ENCODE data around the gene IRF2. TPM values are rescaled to one million over a fixed set of nuclear protein-coding genes. Genes with fewer than 3 reads are reported as not detected.

Gene IRF2
- total RNA-seq, 4 donors from 2014 or later, result 23.7 to 36.8 (median 30.4) TPM

DNA sequence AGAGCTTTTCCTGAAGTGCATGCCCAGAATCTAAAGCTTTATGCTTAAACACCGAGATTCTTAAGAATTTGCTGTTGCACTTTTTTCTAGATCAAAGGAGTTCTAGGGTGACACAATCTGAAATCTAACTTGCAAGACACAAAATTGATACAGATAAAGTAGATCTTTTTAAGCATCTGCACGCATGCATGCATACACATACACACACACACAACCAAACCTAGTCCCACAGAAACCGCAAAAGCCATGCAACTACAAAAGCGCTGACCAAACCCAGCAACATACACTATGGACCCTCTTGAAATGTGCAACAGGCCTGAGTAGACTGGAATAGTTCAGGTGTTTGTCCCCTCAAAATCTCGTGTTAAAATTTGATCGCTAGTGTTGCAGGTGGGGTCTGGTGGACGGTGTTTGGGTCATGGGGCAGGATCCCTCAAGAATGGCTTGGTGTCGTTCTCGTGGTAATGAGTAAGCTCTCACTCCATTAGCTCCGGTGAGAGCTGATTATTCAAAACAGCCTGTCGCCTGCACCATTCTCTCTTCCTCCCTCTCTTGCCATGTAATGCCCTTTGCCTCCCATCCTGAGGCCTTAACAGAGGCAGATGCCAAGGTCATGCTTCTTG, 52.7 kb downstream of the IRF2 start:
- H3K36me3 ChIP-seq, result peaks cover 5 to 76% (median 5%) of the 10 kb centered on the region in 3 donors
- TF ChIP-seq EP300 (IDR thresholded peaks at IDR 0.05) (no peak), POLR2A (IDR thresholded peaks at IDR 0.05) (no peak)
- TF ChIP-seq, protein P1, sequence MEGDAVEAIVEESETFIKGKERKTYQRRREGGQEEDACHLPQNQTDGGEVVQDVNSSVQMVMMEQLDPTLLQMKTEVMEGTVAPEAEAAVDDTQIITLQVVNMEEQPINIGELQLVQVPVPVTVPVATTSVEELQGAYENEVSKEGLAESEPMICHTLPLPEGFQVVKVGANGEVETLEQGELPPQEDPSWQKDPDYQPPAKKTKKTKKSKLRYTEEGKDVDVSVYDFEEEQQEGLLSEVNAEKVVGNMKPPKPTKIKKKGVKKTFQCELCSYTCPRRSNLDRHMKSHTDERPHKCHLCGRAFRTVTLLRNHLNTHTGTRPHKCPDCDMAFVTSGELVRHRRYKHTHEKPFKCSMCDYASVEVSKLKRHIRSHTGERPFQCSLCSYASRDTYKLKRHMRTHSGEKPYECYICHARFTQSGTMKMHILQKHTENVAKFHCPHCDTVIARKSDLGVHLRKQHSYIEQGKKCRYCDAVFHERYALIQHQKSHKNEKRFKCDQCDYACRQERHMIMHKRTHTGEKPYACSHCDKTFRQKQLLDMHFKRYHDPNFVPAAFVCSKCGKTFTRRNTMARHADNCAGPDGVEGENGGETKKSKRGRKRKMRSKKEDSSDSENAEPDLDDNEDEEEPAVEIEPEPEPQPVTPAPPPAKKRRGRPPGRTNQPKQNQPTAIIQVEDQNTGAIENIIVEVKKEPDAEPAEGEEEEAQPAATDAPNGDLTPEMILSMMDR (IDR thresholded peaks at IDR 0.05), result no peak

DNA sequence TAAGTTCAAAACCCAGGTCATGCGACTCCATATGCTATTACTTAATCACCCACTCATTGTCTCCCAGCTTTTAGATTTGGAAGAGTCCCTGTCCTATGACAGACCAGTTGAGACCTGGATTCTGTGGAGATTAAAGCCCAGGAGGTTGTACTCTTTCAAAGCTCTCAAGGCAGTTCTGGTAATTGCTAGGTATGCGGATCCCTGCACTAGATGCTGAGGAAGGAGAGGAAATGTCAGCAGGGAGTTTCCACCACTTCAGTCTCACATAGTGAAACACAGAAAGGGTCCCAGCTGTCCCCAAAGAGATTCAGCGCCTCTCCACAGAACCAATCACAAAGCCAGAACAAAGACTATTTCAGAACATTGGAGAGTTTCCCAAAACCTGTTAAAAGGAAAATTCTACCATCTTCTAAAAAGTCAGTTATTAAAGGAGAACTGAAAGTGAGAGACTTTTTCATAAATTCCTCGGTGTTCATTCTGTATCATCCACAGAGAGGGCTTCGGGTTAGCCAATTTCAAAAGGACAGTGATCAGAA, 53.4 kb downstream of the IRF2 start:
- TF ChIP-seq EP300 (IDR thresholded peaks at IDR 0.05) (no peak), POLR2A (IDR thresholded peaks at IDR 0.05) (no peak)
- TF ChIP-seq, protein P1 (IDR thresholded peaks at IDR 0.05), result no peak
- Histone ChIP-seq H3K27me3 (no peaks in the 10 kb centered on the region), H3K4me3 (no peak overlapping the region), H3K9me3 (peaks cover 0 to 4% (median 0%) of the 10 kb centered on the region in 4 donors), H3K27ac (peak overlapping the region in 1 of 4 donors; percentile 2), H3K4me1 (peaks cover 0 to 60% (median 25%) of the 10 kb centered on the region in 4 donors), H3K36me3 (peaks cover 5 to 69% (median 5%) of the 10 kb centered on the region in 3 donors)
- DNase-seq (ENCODE audit: low spot score in 2 of 2), result no peak
- WGBS, 2 donors, result 75 to 77% methylated on average over 5 of the region's 5 CpGs

More for the DNA sequence above, 52.7 kb downstream of the IRF2 start:
- Histone ChIP-seq H3K4me3 (no peak overlapping the region), H3K27ac (peak overlapping the region in 1 of 4 donors; percentile 2), H3K9me3 (peaks cover 0 to 4% (median 0%) of the 10 kb centered on the region in 4 donors), H3K4me1 (peaks cover 0 to 60% (median 24%) of the 10 kb centered on the region in 4 donors), H3K27me3 (no peaks in the 10 kb centered on the region)
- WGBS, 2 donors, result 94 to 97% methylated on average over 11 of the region's 11 CpGs
- DNase-seq (ENCODE audit: low spot score in 2 of 2), result no peak

DNA sequence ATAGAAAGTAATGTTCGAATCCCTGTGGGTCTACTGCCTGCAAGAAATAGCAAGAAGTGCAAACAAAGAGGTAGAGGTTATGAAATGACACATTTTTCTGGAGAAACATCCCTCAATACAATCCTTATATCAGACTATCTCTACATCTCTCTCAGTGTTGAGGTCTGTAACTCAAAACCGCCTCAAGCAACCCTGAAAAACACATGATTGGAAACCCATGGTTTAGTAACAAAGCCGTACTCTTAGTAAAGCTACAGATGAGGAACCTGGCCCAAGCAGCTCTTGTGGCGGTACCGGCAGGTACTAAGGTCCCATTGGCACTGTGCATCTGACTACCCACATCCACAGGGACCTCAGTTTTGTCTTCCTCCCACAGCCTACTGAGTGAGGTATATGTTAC, 53.9 kb downstream of the IRF2 start:
- TF ChIP-seq, protein P1 (IDR thresholded peaks at IDR 0.05), result no peak
- TF ChIP-seq EP300 (IDR thresholded peaks at IDR 0.05) (no peak), POLR2A (IDR thresholded peaks at IDR 0.05) (no peak)
- H3K36me3 ChIP-seq, result peaks cover 5 to 68% (median 5%) of the 10 kb centered on the region in 3 donors
- H3K4me1 ChIP-seq, result peaks cover 0 to 58% (median 25%) of the 10 kb centered on the region in 4 donors
- H3K9me3 ChIP-seq, result peaks cover 0 to 4% (median 0%) of the 10 kb centered on the region in 4 donors
- H3K27me3 ChIP-seq, result no peaks in the 10 kb centered on the region
- DNase-seq (ENCODE audit: low spot score in 2 of 2), result no peak
- no peak overlapping the region for H3K4me3 ChIP-seq
- WGBS, 2 donors, result 86 to 92% methylated on average over 5 of the region's 5 CpGs
- peak overlapping the region in 1 of 4 donors; percentile 2 for H3K27ac ChIP-seq

DNA sequence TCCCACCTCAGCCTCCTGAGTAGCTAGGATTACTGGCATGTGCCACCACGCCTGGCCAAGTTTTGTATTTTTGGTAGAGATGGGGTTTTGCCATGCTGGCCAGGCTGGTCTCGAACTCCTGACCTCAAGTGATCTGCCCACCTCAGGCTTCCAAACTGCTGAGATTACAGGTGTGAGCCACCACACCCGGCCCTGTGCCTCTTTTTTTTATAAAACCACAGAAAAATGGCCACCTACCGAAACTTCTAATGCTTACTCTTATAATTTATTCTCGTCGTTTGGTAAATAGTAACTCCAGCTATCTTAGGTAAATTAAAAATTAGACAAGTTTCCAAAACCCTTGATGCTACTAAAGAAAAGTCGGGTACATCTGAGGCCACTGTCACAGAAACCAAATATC, 54.4 kb downstream of the IRF2 start:
- Histone ChIP-seq H3K36me3 (peaks cover under 1 to 68% (median 2%) of the 10 kb centered on the region in 3 donors), H3K4me3 (no peak overlapping the region), H3K9me3 (peaks cover 0 to 4% (median 0%) of the 10 kb centered on the region in 4 donors), H3K27ac (no peak overlapping the region), H3K4me1 (peaks cover 0 to 54% (median 24%) of the 10 kb centered on the region in 4 donors), H3K27me3 (no peaks in the 10 kb centered on the region)
- TF ChIP-seq POLR2A (IDR thresholded peaks at IDR 0.05) (no peak), EP300 (IDR thresholded peaks at IDR 0.05) (no peak)
- TF ChIP-seq, protein P1 (IDR thresholded peaks at IDR 0.05), result no peak
- 96% methylated on average over 7 of the region's 7 CpGs for WGBS, 2 donors
- DNase-seq (ENCODE audit: low spot score in 2 of 2), result no peak
